Activated CD4-positive, alpha-beta T cell treated with anti-CD3 and anti-CD28 coated beads, Interleukin-2, amount 10 ng/mL, durations not matched to agents 24 days and 14 days (primary cell): ENCODE data around the gene GPAT3. TPM values are rescaled to one million over a fixed set of nuclear protein-coding genes. Genes with fewer than 3 reads are reported as not detected.
"Not testable (repeated sequence)": the region's sequence is repeated elsewhere in the genome, so short reads cannot be mapped to it uniquely, and the experiment has no call there.

Experiments
- DNase-seq: peaks from one replicate; pipeline ENCODE4 v3.0.0; 2022
- H3K27ac Mint-ChIP-seq: one replicate; pipeline ENCODE4 v1.8.0; 2022; ENCODE audit warnings: mild to moderate bottlenecking, mixed read lengths
- H3K27me3 Mint-ChIP-seq: one replicate; pipeline ENCODE4 v1.8.0; 2022; ENCODE audit warnings: mixed read lengths
- H3K36me3 Mint-ChIP-seq: one replicate; pipeline ENCODE4 v1.8.0; 2022; ENCODE audit warnings: low read depth, mild to moderate bottlenecking, mixed read lengths
- H3K4me1 Mint-ChIP-seq: one replicate; pipeline ENCODE4 v1.8.0; 2021; ENCODE audit warnings: mixed read lengths
- H3K4me3 Mint-ChIP-seq: one replicate; pipeline ENCODE4 v1.8.0; 2022; ENCODE audit warnings: mild to moderate bottlenecking, moderate library complexity, mixed read lengths
- H3K9me3 Mint-ChIP-seq: one replicate; pipeline ENCODE4 v1.8.0; 2021; ENCODE audit warnings: mixed read lengths
- intact Hi-C: fragments of 100-400 bp; cut with micrococcal nuclease; formaldehyde crosslinking; loops from one replicate; pipeline ENCODE4 v1.15.1; 2023
- total RNA-seq: library from RNA; stranded (reverse); gene quantifications from 2 replicates; pipeline ENCODE4 v1.2.3, GENCODE V29; 2022

GPAT3 gene
- total RNA-seq, 1 donor from 2014 or later = 3.6 TPM

GRCh38 chr4:83618991-83619645 lies 83.2 kb downstream of the GPAT3 start:
- H3K36me3 Mint-ChIP-seq = no peaks in the 10 kb centered on the region
- no peak for DNase-seq
- intact Hi-C loops = no loop called here
- H3K9me3 Mint-ChIP-seq = peaks cover 33% of the 10 kb centered on the region
- peaks cover 16% of the 10 kb centered on the region for H3K27me3 Mint-ChIP-seq
- no peak overlapping the region for H3K27ac Mint-ChIP-seq
- no peak overlapping the region for H3K4me3 Mint-ChIP-seq
- peaks cover 4% of the 10 kb centered on the region for H3K4me1 Mint-ChIP-seq

- intact Hi-C loops, H3K36me3 Mint-ChIP-seq, H3K27ac Mint-ChIP-seq, H3K4me1 Mint-ChIP-seq, DNase-seq, H3K4me3 Mint-ChIP-seq: not testable (repeated sequence)
- peaks cover 25% of the 10 kb centered on the region for H3K27me3 Mint-ChIP-seq
- peaks cover 29% of the 10 kb centered on the region for H3K9me3 Mint-ChIP-seq
These were observed 86.2 kb downstream of the GPAT3 start for GRCh38 chr4:83622127-83622526.

GRCh38 chr4:83625821-83626220 lies 89.9 kb downstream of the GPAT3 start:
- DNase-seq = no peak
- Mint-ChIP-seq H3K4me1 (no peaks in the 10 kb centered on the region), H3K4me3 (no peak overlapping the region), H3K36me3 (no peaks in the 10 kb centered on the region), H3K27ac (no peak overlapping the region), H3K9me3 (peaks cover 15% of the 10 kb centered on the region), H3K27me3 (peaks cover 15% of the 10 kb centered on the region)
- intact Hi-C loops = no loop called here

- Mint-ChIP-seq H3K9me3 (peaks cover 10% of the 10 kb centered on the region), H3K27me3 (peaks cover 18% of the 10 kb centered on the region), H3K27ac (no peak overlapping the region), H3K4me1 (no peaks in the 10 kb centered on the region), H3K36me3 (no peaks in the 10 kb centered on the region), H3K4me3 (no peak overlapping the region)
- intact Hi-C loops = no loop called here
- no peak for DNase-seq
These were observed 90.4 kb downstream of the GPAT3 start for GRCh38 chr4:83626245-83626836.

GRCh38 chr4:83629945-83630721 lies 94.2 kb downstream of the GPAT3 start:
- intact Hi-C loops = no loop called here

GRCh38 chr4:83631066-83631465 lies 95.2 kb downstream of the GPAT3 start:
- Mint-ChIP-seq H3K27me3 (peaks cover 22% of the 10 kb centered on the region), H3K4me1 (no peaks in the 10 kb centered on the region), H3K4me3 (no peak overlapping the region), H3K36me3 (no peaks in the 10 kb centered on the region), H3K9me3 (no peaks in the 10 kb centered on the region), H3K27ac (no peak overlapping the region)
- DNase-seq = no peak
- intact Hi-C loops = no loop called here

More at GRCh38 chr4:83629945-83630721, 94.2 kb downstream of the GPAT3 start:
- Mint-ChIP-seq H3K4me3 (no peak overlapping the region), H3K9me3 (no peaks in the 10 kb centered on the region), H3K4me1 (no peaks in the 10 kb centered on the region), H3K27ac (no peak overlapping the region), H3K36me3 (no peaks in the 10 kb centered on the region), H3K27me3 (peaks cover 24% of the 10 kb centered on the region)
- DNase-seq = no peak

- no peak overlapping the region for H3K4me3 Mint-ChIP-seq
- no peaks in the 10 kb centered on the region for H3K9me3 Mint-ChIP-seq
- H3K27ac Mint-ChIP-seq = no peak overlapping the region
- DNase-seq = no peak
- H3K36me3 Mint-ChIP-seq = no peaks in the 10 kb centered on the region
- intact Hi-C loops = no loop called here
- H3K27me3 Mint-ChIP-seq = peaks cover 15% of the 10 kb centered on the region
- H3K4me1 Mint-ChIP-seq = peaks cover 4% of the 10 kb centered on the region
These were observed 101.0 kb downstream of the GPAT3 start for GRCh38 chr4:83636930-83637329.

- H3K27ac Mint-ChIP-seq = no peak overlapping the region
- H3K27me3 Mint-ChIP-seq = peaks cover 11% of the 10 kb centered on the region
- peak; percentile 89 for DNase-seq
- H3K4me3 Mint-ChIP-seq = no peak overlapping the region
- peaks cover 5% of the 10 kb centered on the region for H3K4me1 Mint-ChIP-seq
- intact Hi-C loops = loop anchor here (1.0 to 2.0 kb wide), 3 partner anchors 131 to 277 kb away; no protein-coding TSS in a partner anchor
- H3K9me3 Mint-ChIP-seq = no peaks in the 10 kb centered on the region
- H3K36me3 Mint-ChIP-seq = no peaks in the 10 kb centered on the region
These were observed 104.1 kb downstream of the GPAT3 start for GRCh38 chr4:83639849-83640493.

GRCh38 chr4:83643036-83643435 lies 107.1 kb downstream of the GPAT3 start:
- Mint-ChIP-seq H3K4me1 (peaks cover 5% of the 10 kb centered on the region), H3K27me3 (peaks cover 13% of the 10 kb centered on the region), H3K4me3 (no peak overlapping the region), H3K36me3 (no peaks in the 10 kb centered on the region), H3K9me3 (no peaks in the 10 kb centered on the region), H3K27ac (no peak overlapping the region)
- no peak for DNase-seq
- intact Hi-C loops = no loop called here

GRCh38 chr4:83644677-83645659 lies 109.1 kb downstream of the GPAT3 start:
- intact Hi-C loops = loop anchor here (2.0 kb wide), 1 partner anchor 860 kb away; no protein-coding TSS in a partner anchor
- Mint-ChIP-seq H3K9me3 (no peaks in the 10 kb centered on the region), H3K27ac (no peak overlapping the region), H3K4me1 (peaks cover 4% of the 10 kb centered on the region), H3K27me3 (peaks cover 10% of the 10 kb centered on the region), H3K36me3 (no peaks in the 10 kb centered on the region), H3K4me3 (no peak overlapping the region)
- peak; percentile 82 for DNase-seq

GRCh38 chr4:83646538-83647239 lies 110.8 kb downstream of the GPAT3 start:
- DNase-seq = no peak
- Mint-ChIP-seq H3K4me1 (peaks cover 2% of the 10 kb centered on the region), H3K36me3 (no peaks in the 10 kb centered on the region), H3K27me3 (peaks cover 3% of the 10 kb centered on the region), H3K9me3 (no peaks in the 10 kb centered on the region), H3K4me3 (no peak overlapping the region), H3K27ac (no peak overlapping the region)
- intact Hi-C loops = no loop called here

- Mint-ChIP-seq H3K9me3 (no peaks in the 10 kb centered on the region), H3K27ac (no peak overlapping the region), H3K27me3 (no peaks in the 10 kb centered on the region), H3K4me1 (no peaks in the 10 kb centered on the region), H3K36me3 (no peaks in the 10 kb centered on the region), H3K4me3 (no peak overlapping the region)
- intact Hi-C loops = no loop called here
- no peak for DNase-seq
These were observed 115.9 kb downstream of the GPAT3 start for GRCh38 chr4:83651846-83652245.
